ENCODE data around the gene RASL11B.

The RASL11B gene

GRCh38 chr4:52876069-52876468, 14.0 kb downstream of the RASL11B start:
- Histone ChIP-seq H3K27ac (no peak overlapping the region), H3K9ac (no peak overlapping the region), H3K9me3 (ENCODE audit: control insufficient read depth, low read length) (no peaks in the 10 kb centered on the region), H3K27me3 (ENCODE audit: control insufficient read depth, insufficient read depth, low read length) (no peaks in the 10 kb centered on the region), H2AFZ (no peak overlapping the region), H3K4me2 (ENCODE audit: low read length) (no peak overlapping the region), H3K79me2 (no peaks in the 10 kb centered on the region), H3K4me1 (no peaks in the 10 kb centered on the region), H3K4me3 (ENCODE audit: low read depth, low read length) (no peak overlapping the region), H3K36me3 (ENCODE audit: control insufficient read depth, insufficient read depth, low read length) (no peaks in the 10 kb centered on the region)
- no peak for TF ChIP-seq CTCF (IDR thresholded peaks at IDR 0.05)

- TF ChIP-seq CTCF (IDR thresholded peaks at IDR 0.05) = no peak
- H3K27me3 ChIP-seq (ENCODE audit: control insufficient read depth, insufficient read depth, low read length) = no peaks in the 10 kb centered on the region
- H2AFZ ChIP-seq = no peak overlapping the region
- no peak overlapping the region for H3K4me2 ChIP-seq (ENCODE audit: low read length)
- H3K4me1 ChIP-seq = no peaks in the 10 kb centered on the region
- H3K36me3 ChIP-seq (ENCODE audit: control insufficient read depth, insufficient read depth, low read length) = no peaks in the 10 kb centered on the region
- no peak overlapping the region for H3K27ac ChIP-seq
- H3K9me3 ChIP-seq (ENCODE audit: control insufficient read depth, low read length) = no peaks in the 10 kb centered on the region
- no peaks in the 10 kb centered on the region for H3K79me2 ChIP-seq
- no peak overlapping the region for H3K4me3 ChIP-seq (ENCODE audit: low read depth, low read length)
- no peak overlapping the region for H3K9ac ChIP-seq
Observed at GRCh38 chr4:52877036-52877435, 14.9 kb downstream of the RASL11B start.

GRCh38 chr4:52877694-52878093, 15.6 kb downstream of the RASL11B start:
- Histone ChIP-seq H3K27ac (no peak overlapping the region), H3K4me3 (ENCODE audit: low read depth, low read length) (no peak overlapping the region), H2AFZ (no peak overlapping the region), H3K4me2 (ENCODE audit: low read length) (no peak overlapping the region), H3K9ac (no peak overlapping the region), H3K9me3 (ENCODE audit: control insufficient read depth, low read length) (no peaks in the 10 kb centered on the region), H3K27me3 (ENCODE audit: control insufficient read depth, insufficient read depth, low read length) (no peaks in the 10 kb centered on the region), H3K79me2 (no peaks in the 10 kb centered on the region), H3K4me1 (no peaks in the 10 kb centered on the region), H3K36me3 (ENCODE audit: control insufficient read depth, insufficient read depth, low read length) (no peaks in the 10 kb centered on the region)
- TF ChIP-seq CTCF (IDR thresholded peaks at IDR 0.05) = no peak

- no peak overlapping the region for H3K9ac ChIP-seq
- H3K27me3 ChIP-seq (ENCODE audit: control insufficient read depth, insufficient read depth, low read length) = no peaks in the 10 kb centered on the region
- H3K79me2 ChIP-seq = no peaks in the 10 kb centered on the region
- no peak overlapping the region for H3K4me3 ChIP-seq (ENCODE audit: low read depth, low read length)
- H3K4me1 ChIP-seq = no peaks in the 10 kb centered on the region
- H3K36me3 ChIP-seq (ENCODE audit: control insufficient read depth, insufficient read depth, low read length) = no peaks in the 10 kb centered on the region
- H3K9me3 ChIP-seq (ENCODE audit: control insufficient read depth, low read length) = no peaks in the 10 kb centered on the region
- H2AFZ ChIP-seq = no peak overlapping the region
- TF ChIP-seq CTCF (IDR thresholded peaks at IDR 0.05) = no peak
- H3K4me2 ChIP-seq (ENCODE audit: low read length) = no peak overlapping the region
- no peak overlapping the region for H3K27ac ChIP-seq
Observed at GRCh38 chr4:52879471-52879870, 17.4 kb downstream of the RASL11B start.

GRCh38 chr4:52880994-52881393, 18.9 kb downstream of the RASL11B start:
- H3K9me3 ChIP-seq (ENCODE audit: control insufficient read depth, low read length) = no peaks in the 10 kb centered on the region
- H3K79me2 ChIP-seq = no peaks in the 10 kb centered on the region
- H3K4me1 ChIP-seq = no peaks in the 10 kb centered on the region
- H3K27ac ChIP-seq = no peak overlapping the region
- TF ChIP-seq CTCF (IDR thresholded peaks at IDR 0.05) = no peak
- H3K9ac ChIP-seq = no peak overlapping the region
- no peaks in the 10 kb centered on the region for H3K27me3 ChIP-seq (ENCODE audit: control insufficient read depth, insufficient read depth, low read length)
- H3K4me2 ChIP-seq (ENCODE audit: low read length) = no peak overlapping the region
- no peak overlapping the region for H3K4me3 ChIP-seq (ENCODE audit: low read depth, low read length)
- H3K36me3 ChIP-seq (ENCODE audit: control insufficient read depth, insufficient read depth, low read length) = no peaks in the 10 kb centered on the region
- H2AFZ ChIP-seq = no peak overlapping the region

Data from parathyroid adenoma (tissue), 2 donors.